Ascending aorta (tissue), 2 donors: ENCODE measurements around the gene CACNA1B. TPM values are rescaled to one million over a fixed set of nuclear protein-coding genes. Genes with fewer than 3 reads are reported as not detected.

Experiments used
- DNase-seq, 2 donors: peaks; one replicate each; pipeline ENCODE4 v3.0.0-alpha.2; 2019; ENCODE audit warnings: low spot score in 2 of 2
- H3K27ac ChIP-seq, 2 donors: fragments of 200-600 bp; sonication (generic); one replicate each; pipeline ENCODE4 v1.5.1; 2016 to 2017; ENCODE audit warnings: mild to moderate bottlenecking in 1 of 2
- H3K27me3 ChIP-seq: fragments of 200-600 bp; sonication (generic); one replicate; pipeline ENCODE4 v1.5.1; 2017
- H3K36me3 ChIP-seq, 2 donors: fragments of 200-600 bp; sonication (generic); one replicate each; pipeline ENCODE4 v1.5.1; 2016
- H3K4me1 ChIP-seq, 2 donors: fragments of 200-600 bp; sonication (generic); one replicate each; pipeline ENCODE4 v1.5.1; 2016 to 2017; ENCODE audit warnings: mild to moderate bottlenecking in 1 of 2
- H3K4me3 ChIP-seq, 2 donors: fragments of 200-600 bp; sonication (generic); one replicate each; pipeline ENCODE4 v1.5.1; 2016 to 2017; ENCODE audit warnings: mild to moderate bottlenecking in 1 of 2
- H3K9me3 ChIP-seq, 2 donors: fragments of 200-600 bp; sonication (generic); one replicate each; pipeline ENCODE4 v1.5.1; 2016
- CTCF ChIP-seq, 3 experiments: fragments of 200-600 bp in 2 of 3; fragments of 450-650 bp in 1 of 3; sonication (generic) in 2 of 3; IDR thresholded peaks; one replicate each; pipeline ENCODE4 v1.5.1; 2016 to 2019; ENCODE audit warnings: antibody characterized with exemption in 3 of 3, mild to moderate bottlenecking in 1 of 3, moderate library complexity in 1 of 3
- intact Hi-C: fragments of 100-400 bp; cut with DNase I; formaldehyde crosslinking; loops from one replicate; pipeline ENCODE4 v1.15.1; 2023
- total RNA-seq: library from RNA; depleted of rRNA; stranded (reverse); fragments of >200 nt; gene quantifications from one replicate; pipeline ENCODE4 v1.1.0, GENCODE V29; 2016

Gene CACNA1B
- total RNA-seq, 1 donor from 2014 or later = not detected

GRCh38 chr9:137837345-137838278 lies 40.0 kb upstream of the CACNA1B start:
- intact Hi-C loops = no loop called here
- H3K27ac ChIP-seq = no peak overlapping the region
- H3K4me1 ChIP-seq = no peaks in the 10 kb centered on the region
- H3K4me3 ChIP-seq = no peak overlapping the region
- H3K27me3 ChIP-seq = no peaks in the 10 kb centered on the region
- H3K9me3 ChIP-seq = peaks cover 0 to 10% of the 10 kb centered on the region in 2 donors
- H3K36me3 ChIP-seq = peaks cover 43 to 52% of the 10 kb centered on the region in 2 donors
- DNase-seq = no peak
- TF ChIP-seq CTCF (IDR thresholded peaks at IDR 0.05) = no peak

DNA sequence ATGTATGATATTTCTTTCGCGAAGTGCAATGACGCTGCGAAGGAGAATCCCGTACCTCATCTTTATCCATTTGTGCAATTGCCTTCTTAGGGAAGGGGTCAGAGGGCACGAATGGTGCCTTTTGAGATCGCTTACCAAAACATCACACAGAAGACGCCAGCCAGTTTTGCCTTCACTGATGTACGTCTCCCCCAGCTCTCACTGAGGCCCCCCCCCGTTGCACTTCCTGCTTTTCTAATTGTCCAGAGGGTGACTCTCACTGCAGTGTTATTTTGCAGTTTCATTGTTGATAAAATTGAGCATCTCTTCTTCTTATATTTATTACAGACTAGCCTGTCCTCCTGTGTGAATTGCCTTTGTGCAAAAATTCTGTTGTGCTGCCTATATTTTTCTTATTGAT lies 39.0 kb upstream of the CACNA1B start:
- Histone ChIP-seq H3K36me3 (peaks cover 33 to 42% of the 10 kb centered on the region in 2 donors), H3K4me1 (no peaks in the 10 kb centered on the region), H3K27me3 (no peaks in the 10 kb centered on the region), H3K4me3 (no peak overlapping the region), H3K9me3 (peaks cover 0 to 10% of the 10 kb centered on the region in 2 donors), H3K27ac (no peak overlapping the region)
- no peak for DNase-seq
- no peak for TF ChIP-seq CTCF (IDR thresholded peaks at IDR 0.05)
- intact Hi-C loops = no loop called here

DNA sequence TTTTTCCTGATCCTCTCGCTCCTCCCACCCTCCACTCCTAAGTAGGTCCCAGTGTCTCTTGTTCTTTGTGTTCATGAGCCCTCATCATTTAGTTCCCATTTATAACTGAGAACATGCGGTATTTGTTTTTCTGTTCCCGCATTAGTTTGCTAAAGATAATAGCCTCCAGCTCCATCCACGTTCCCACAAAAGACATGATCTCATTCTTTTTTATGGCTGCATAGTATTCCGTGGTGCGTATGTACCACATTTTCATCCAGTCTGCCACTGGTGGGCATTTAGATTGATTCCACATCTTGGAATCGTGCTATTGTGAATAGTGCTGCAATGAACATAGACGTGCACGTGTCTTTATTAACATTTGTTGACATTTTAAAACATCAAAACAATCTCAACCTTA lies 34.2 kb upstream of the CACNA1B start:
- no peak for TF ChIP-seq CTCF (IDR thresholded peaks at IDR 0.05)
- no peak for DNase-seq
- Histone ChIP-seq H3K4me3 (no peak overlapping the region), H3K27me3 (no peaks in the 10 kb centered on the region), H3K36me3 (no peaks in the 10 kb centered on the region), H3K9me3 (peaks cover 0 to 10% of the 10 kb centered on the region in 2 donors), H3K27ac (no peak overlapping the region), H3K4me1 (no peaks in the 10 kb centered on the region)
- intact Hi-C loops = no loop called here

DNA sequence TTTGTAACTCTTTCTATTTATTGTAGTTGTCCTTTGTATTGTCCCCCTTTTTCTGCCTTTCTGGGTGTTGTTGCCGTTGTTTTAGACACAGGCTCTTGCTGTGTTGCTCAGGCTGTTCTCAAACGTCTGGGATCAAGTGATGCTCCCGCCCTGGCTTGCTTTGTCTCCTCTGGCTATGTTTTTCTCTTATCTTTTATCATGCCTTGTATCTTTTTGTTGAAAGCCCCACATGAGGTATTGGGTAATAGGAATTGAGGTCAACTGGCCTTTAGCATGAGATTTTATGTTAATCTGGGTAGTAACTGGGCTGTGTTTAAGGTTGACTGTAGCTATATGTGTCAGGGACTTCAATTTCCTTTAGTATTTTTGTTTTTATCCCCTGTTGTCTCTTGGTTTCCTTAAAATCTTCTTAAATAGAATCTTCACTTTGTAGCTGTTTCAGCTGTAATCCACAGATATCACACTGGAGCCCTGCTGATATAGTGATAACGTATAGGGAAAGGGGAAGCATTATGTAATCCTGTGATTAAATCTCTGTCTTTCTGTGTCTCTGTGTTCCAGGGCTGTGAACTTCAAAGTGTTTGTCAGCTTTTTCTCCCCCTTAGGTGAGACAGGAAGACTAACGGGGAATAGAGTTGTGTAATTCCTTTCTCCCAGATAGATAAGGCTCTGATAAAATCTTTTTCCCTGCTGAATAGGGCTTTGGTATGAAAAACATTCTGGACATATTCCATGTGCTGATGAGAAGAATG lies 25.9 kb upstream of the CACNA1B start:
- no peak overlapping the region for H3K27ac ChIP-seq
- DNase-seq = no peak
- no peak for TF ChIP-seq CTCF (IDR thresholded peaks at IDR 0.05)
- H3K4me1 ChIP-seq = no peaks in the 10 kb centered on the region
- H3K4me3 ChIP-seq = no peak overlapping the region
- intact Hi-C loops = no loop called here
- H3K9me3 ChIP-seq = peaks cover 9 to 40% of the 10 kb centered on the region in 2 donors
- no peaks in the 10 kb centered on the region for H3K36me3 ChIP-seq
- H3K27me3 ChIP-seq = no peaks in the 10 kb centered on the region

DNA sequence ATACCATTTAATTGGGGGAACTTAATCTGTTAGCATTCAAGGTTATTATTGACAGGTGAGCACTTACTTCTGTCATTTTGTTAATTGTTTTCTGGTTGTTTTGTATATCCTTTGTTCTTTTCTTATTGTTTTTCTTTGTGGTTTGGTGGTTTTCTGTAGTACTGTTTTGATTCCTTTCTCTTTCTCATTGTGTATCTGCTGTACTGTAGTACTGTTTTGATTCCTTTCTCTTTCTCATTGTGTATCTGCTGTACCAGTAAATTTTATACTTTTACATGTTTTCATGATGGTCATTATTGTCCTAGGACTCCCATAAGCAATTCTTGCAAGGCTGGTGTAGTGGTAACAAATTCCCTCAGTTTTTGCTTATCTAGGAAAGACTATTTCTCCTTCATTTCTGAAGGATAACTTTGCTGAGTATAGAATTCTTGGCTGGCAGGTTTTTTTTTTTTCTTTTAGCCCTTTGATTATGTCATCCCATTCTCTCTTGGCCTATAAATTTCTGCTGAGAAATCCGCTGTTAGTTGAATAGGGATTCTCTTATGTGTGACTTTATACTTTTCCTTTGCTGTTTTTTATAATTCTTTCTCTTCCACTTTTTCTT lies 24.1 kb upstream of the CACNA1B start:
- no peak overlapping the region for H3K4me3 ChIP-seq
- DNase-seq = no peak
- H3K27ac ChIP-seq = no peak overlapping the region
- H3K4me1 ChIP-seq = no peaks in the 10 kb centered on the region
- TF ChIP-seq CTCF (IDR thresholded peaks at IDR 0.05) = no peak
- H3K27me3 ChIP-seq = no peaks in the 10 kb centered on the region
- no peaks in the 10 kb centered on the region for H3K36me3 ChIP-seq
- intact Hi-C loops = no loop called here
- H3K9me3 ChIP-seq = peaks cover 9 to 41% of the 10 kb centered on the region in 2 donors
